Measurements from ENCODE around the gene ARPC5.
A peak's percentile ranks its signal among the peaks of the same experiment; 100 is the strongest.

The ARPC5 gene

GRCh38 chr1:183648042-183648441 lies 12.5 kb upstream of the ARPC5 start:
- Histone ChIP-seq H3K4me1 (ENCODE audit: insufficient read depth, low read length, poor library complexity, severe bottlenecking) (peaks cover 13% of the 10 kb centered on the region), H3K4me3 (ENCODE audit: low read length, poor library complexity, severe bottlenecking) (no peak overlapping the region), H3K4me2 (ENCODE audit: low read depth, low read length, poor library complexity, severe bottlenecking) (no peak overlapping the region), H3K27me3 (ENCODE audit: insufficient read depth, low read length, poor library complexity, severe bottlenecking) (no peaks in the 10 kb centered on the region), H3K9ac (ENCODE audit: low read depth, low read length, poor library complexity, severe bottlenecking) (no peak overlapping the region), H2AFZ (ENCODE audit: low read length) (no peak overlapping the region), H4K20me1 (ENCODE audit: insufficient read depth, low read length, poor library complexity, severe bottlenecking) (no peaks in the 10 kb centered on the region), H3K36me3 (ENCODE audit: insufficient read depth, low read length) (no peaks in the 10 kb centered on the region), H3K9me2 (replicated peaks; ENCODE audit: low read depth, low read length) (no peaks in the 10 kb centered on the region), H3K9me3 (ENCODE audit: insufficient read depth, low read depth, low read length) (no peaks in the 10 kb centered on the region), H3K79me2 (ENCODE audit: insufficient read depth, low read length) (no peaks in the 10 kb centered on the region), H3F3A (ENCODE audit: low read depth) (no peaks in the 10 kb centered on the region; the same call in 1 of the 2 replicates)
- TF ChIP-seq CTCF (conservative IDR thresholded peaks at IDR 0.05; ENCODE audit: low read length) = no peak
- TF ChIP-seq EZH2phosphoT487 (IDR thresholded peaks at IDR 0.05; ENCODE audit: borderline replicate concordance) = no peak

GRCh38 chr1:183646776-183647175 lies 11.2 kb upstream of the ARPC5 start:
- no peaks in the 10 kb centered on the region for H3K27me3 ChIP-seq (ENCODE audit: insufficient read depth, low read length, poor library complexity, severe bottlenecking)
- H3K4me1 ChIP-seq (ENCODE audit: insufficient read depth, low read length, poor library complexity, severe bottlenecking) = peaks cover 1% of the 10 kb centered on the region
- no peaks in the 10 kb centered on the region for H3K9me3 ChIP-seq (ENCODE audit: insufficient read depth, low read depth, low read length)
- H2AFZ ChIP-seq (ENCODE audit: low read length) = peak overlapping the region; percentile 41; the same call in 1 of the 2 replicates
- TF ChIP-seq CTCF (conservative IDR thresholded peaks at IDR 0.05; ENCODE audit: low read length) (no peak), EZH2phosphoT487 (IDR thresholded peaks at IDR 0.05; ENCODE audit: borderline replicate concordance) (no peak)
- H3K36me3 ChIP-seq (ENCODE audit: insufficient read depth, low read length) = no peaks in the 10 kb centered on the region
- no peaks in the 10 kb centered on the region for H3K79me2 ChIP-seq (ENCODE audit: insufficient read depth, low read length)
- no peaks in the 10 kb centered on the region for H4K20me1 ChIP-seq (ENCODE audit: insufficient read depth, low read length, poor library complexity, severe bottlenecking)
- H3K4me3 ChIP-seq (ENCODE audit: low read length, poor library complexity, severe bottlenecking) = no peak overlapping the region
- H3K4me2 ChIP-seq (ENCODE audit: low read depth, low read length, poor library complexity, severe bottlenecking) = no peak overlapping the region
- H3F3A ChIP-seq (ENCODE audit: low read depth) = no peaks in the 10 kb centered on the region; the same call in 1 of the 2 replicates
- H3K9ac ChIP-seq (ENCODE audit: low read depth, low read length, poor library complexity, severe bottlenecking) = no peak overlapping the region
- no peaks in the 10 kb centered on the region for H3K9me2 ChIP-seq (replicated peaks; ENCODE audit: low read depth, low read length)

GRCh38 chr1:183645531-183645930 lies 9.9 kb upstream of the ARPC5 start:
- H3K9me3 ChIP-seq (ENCODE audit: insufficient read depth, low read depth, low read length) = no peaks in the 10 kb centered on the region
- H3K4me1 ChIP-seq (ENCODE audit: insufficient read depth, low read length, poor library complexity, severe bottlenecking) = no peaks in the 10 kb centered on the region
- H3K9me2 ChIP-seq (replicated peaks; ENCODE audit: low read depth, low read length) = no peaks in the 10 kb centered on the region
- H3K79me2 ChIP-seq (ENCODE audit: insufficient read depth, low read length) = no peaks in the 10 kb centered on the region
- H3K27me3 ChIP-seq (ENCODE audit: insufficient read depth, low read length, poor library complexity, severe bottlenecking) = no peaks in the 10 kb centered on the region
- H3K4me3 ChIP-seq (ENCODE audit: low read length, poor library complexity, severe bottlenecking) = no peak overlapping the region
- no peak overlapping the region for H2AFZ ChIP-seq (ENCODE audit: low read length)
- H3K36me3 ChIP-seq (ENCODE audit: insufficient read depth, low read length) = no peaks in the 10 kb centered on the region
- H3K4me2 ChIP-seq (ENCODE audit: low read depth, low read length, poor library complexity, severe bottlenecking) = no peak overlapping the region
- no peaks in the 10 kb centered on the region for H4K20me1 ChIP-seq (ENCODE audit: insufficient read depth, low read length, poor library complexity, severe bottlenecking)
- no peak for TF ChIP-seq CTCF (conservative IDR thresholded peaks at IDR 0.05; ENCODE audit: low read length)
- TF ChIP-seq EZH2phosphoT487 (IDR thresholded peaks at IDR 0.05; ENCODE audit: borderline replicate concordance) = no peak
- H3K9ac ChIP-seq (ENCODE audit: low read depth, low read length, poor library complexity, severe bottlenecking) = no peak overlapping the region
- no peaks in the 10 kb centered on the region; the same call in 1 of the 2 replicates for H3F3A ChIP-seq (ENCODE audit: low read depth)
